WERI-Rb-1 (cell line): ENCODE data around the gene TAF5L.
A peak's percentile ranks its signal among the peaks of the same experiment; 100 is the strongest.

ENCODE experiments used
- DNase-seq: peaks from one replicate; pipeline ENCODE4 v3.0.0-alpha.2; 2020
- H3K27ac ChIP-seq: fragments of 250-450 bp; sonication (Bioruptor Pico); 2 replicates; pipeline ENCODE4 v1.5.1; 2020; ENCODE audit warnings: mild to moderate bottlenecking, moderate library complexity
- H3K27me3 ChIP-seq: fragments of 250-450 bp; sonication (Bioruptor Pico); 2 replicates; pipeline ENCODE4 v1.5.1; 2021; ENCODE audit warnings: mild to moderate bottlenecking, low read depth, moderate library complexity; ENCODE audit not compliant: insufficient read depth, severe bottlenecking
- H3K36me3 ChIP-seq: fragments of 250-450 bp; sonication (Bioruptor Pico); 2 replicates; pipeline ENCODE4 v1.5.1; 2020; ENCODE audit warnings: mild to moderate bottlenecking, moderate library complexity
- H3K4me3 ChIP-seq: 2 replicates; pipeline ENCODE4 v1.5.1; 2011; ENCODE audit warnings: low read depth, mild to moderate bottlenecking, control low read depth, low read length
- H3K9me3 ChIP-seq: fragments of 250-450 bp; sonication (Bioruptor Pico); 2 replicates; pipeline ENCODE4 v1.5.1; 2021; ENCODE audit warnings: mild to moderate bottlenecking, moderate library complexity; ENCODE audit not compliant: severe bottlenecking
- TF ChIP-seq, protein P1 (sequence below): IDR thresholded peaks from 2 replicates; pipeline ENCODE4 v1.5.1; 2011; ENCODE audit warnings: low read depth, mild to moderate bottlenecking, control low read depth, inconsistent platforms, low read length

TAF5L gene

DNA sequence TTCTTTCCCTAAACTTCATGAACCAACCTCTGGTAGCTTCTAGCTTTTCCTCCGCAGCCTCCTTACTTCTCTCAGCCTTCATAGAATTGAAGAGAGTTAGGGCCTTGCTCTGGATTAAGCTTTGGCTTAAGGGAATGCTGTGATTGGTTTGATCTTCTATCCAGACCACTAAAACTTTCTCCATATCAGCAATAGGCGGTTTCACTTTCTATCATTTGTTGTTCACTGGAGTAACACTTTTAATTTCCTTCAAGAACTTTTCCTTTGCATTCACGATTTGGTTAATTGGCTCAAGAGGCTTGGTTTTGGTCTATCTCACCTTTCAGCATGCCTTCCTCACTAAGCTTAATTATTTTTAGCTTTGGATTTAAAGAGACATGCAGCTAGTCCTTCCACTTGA lies 5.2 kb upstream of the TAF5L start:
- Histone ChIP-seq H3K9me3 (no peaks in the 10 kb centered on the region), H3K27me3 (no peaks in the 10 kb centered on the region), H3K27ac (no peak overlapping the region), H3K4me3 (no peak overlapping the region), H3K36me3 (no peaks in the 10 kb centered on the region; the same call in 1 of the 2 replicates)
- DNase-seq: no peak
- TF ChIP-seq, protein P1, sequence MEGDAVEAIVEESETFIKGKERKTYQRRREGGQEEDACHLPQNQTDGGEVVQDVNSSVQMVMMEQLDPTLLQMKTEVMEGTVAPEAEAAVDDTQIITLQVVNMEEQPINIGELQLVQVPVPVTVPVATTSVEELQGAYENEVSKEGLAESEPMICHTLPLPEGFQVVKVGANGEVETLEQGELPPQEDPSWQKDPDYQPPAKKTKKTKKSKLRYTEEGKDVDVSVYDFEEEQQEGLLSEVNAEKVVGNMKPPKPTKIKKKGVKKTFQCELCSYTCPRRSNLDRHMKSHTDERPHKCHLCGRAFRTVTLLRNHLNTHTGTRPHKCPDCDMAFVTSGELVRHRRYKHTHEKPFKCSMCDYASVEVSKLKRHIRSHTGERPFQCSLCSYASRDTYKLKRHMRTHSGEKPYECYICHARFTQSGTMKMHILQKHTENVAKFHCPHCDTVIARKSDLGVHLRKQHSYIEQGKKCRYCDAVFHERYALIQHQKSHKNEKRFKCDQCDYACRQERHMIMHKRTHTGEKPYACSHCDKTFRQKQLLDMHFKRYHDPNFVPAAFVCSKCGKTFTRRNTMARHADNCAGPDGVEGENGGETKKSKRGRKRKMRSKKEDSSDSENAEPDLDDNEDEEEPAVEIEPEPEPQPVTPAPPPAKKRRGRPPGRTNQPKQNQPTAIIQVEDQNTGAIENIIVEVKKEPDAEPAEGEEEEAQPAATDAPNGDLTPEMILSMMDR: no peak

DNA sequence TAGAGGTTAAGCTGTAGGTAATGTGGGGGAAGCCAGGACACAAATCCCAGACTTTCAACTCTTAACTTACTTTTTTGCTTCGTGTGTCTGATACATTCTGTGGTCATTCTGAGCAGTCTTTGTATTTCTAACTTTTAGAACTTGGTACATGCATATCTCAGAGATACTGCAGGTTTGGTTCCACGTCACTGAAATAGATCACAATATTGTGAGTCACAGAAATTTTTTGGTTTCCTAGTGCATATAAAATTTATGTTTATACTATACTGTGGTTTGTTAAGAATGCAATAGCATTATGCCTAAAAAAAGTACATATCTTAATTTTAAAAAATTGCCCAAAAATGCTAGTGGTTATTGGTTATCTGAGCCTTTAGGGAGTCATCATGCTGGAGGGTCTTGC lies 3.3 kb upstream of the TAF5L start:
- TF ChIP-seq, protein P1: no peak
- no peaks in the 10 kb centered on the region for H3K36me3 ChIP-seq

DNA sequence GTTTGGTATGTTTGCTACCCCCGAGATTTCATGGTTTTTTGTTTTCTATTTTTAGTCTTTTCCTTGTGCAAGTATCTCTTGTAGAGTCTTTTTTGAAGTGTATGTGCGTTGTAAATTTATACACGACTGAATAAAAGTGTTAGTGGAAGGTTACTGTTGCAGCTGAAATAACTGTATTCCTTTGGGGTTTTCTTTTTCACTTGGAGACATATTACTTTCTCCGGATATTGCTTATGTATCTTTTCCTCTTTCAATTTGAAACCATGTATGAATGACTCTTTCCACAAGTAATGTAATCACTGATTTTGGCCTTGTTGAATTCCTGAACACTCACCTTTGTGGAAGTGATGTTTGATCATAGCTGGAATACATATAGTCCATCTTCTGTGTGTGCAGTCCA lies 1.1 kb upstream of the TAF5L start:
- H3K4me3 ChIP-seq: peak overlapping the region; percentile 85
- H3K27ac ChIP-seq: no peak overlapping the region
- TF ChIP-seq, protein P1: no peak
- H3K36me3 ChIP-seq: no peaks in the 10 kb centered on the region
- no peak for DNase-seq
- no peaks in the 10 kb centered on the region for H3K9me3 ChIP-seq
- H3K27me3 ChIP-seq: no peaks in the 10 kb centered on the region

More for the DNA sequence above, 3.3 kb upstream of the TAF5L start:
- Histone ChIP-seq H3K27me3 (no peaks in the 10 kb centered on the region), H3K27ac (no peak overlapping the region), H3K4me3 (no peak overlapping the region), H3K9me3 (no peaks in the 10 kb centered on the region)
- no peak for DNase-seq

DNA sequence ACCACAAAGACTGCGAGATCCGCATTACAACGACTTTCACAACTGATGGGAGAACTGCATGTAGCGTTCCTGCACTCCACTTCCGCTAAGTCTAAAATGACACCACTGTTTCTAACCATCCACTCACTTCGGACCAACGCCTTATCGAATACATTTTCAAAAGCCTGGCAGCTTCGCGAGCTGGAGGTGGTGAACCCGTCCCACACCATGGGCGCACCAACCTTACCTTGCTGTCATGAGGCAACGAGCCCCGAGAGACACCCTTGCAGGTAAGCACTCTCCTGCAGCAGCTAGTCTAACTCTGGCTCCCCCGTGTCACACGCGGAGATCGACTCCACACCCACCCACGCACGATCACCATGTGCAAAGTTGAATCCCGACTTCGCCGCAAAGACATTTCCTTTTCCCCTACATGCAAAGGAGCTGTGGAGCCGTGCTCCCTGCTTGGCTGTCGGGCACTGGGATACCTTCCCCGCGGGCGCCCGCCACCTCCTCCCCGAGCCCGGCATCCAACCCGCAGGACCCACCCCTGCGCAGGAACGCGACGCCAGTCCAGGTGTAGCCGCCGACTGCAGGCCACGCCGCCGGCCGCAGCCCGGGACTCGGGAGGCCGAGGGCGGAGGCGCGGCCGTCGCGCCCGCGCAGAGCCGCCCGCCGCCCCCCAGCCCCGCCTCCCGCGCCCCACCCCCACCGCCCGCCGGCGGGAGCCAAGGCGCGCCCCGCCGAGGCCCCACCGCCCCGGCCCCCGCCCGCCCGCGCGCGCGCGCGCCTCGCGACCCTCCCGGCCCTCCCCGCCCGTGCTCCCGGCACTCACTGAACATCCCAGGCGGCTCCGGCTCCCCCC lies 629 bp downstream of the TAF5L start:
- Histone ChIP-seq H3K4me3 (peak overlapping the region; percentile 72), H3K9me3 (no peaks in the 10 kb centered on the region), H3K27ac (peak overlapping the region; percentile 58), H3K36me3 (no peaks in the 10 kb centered on the region), H3K27me3 (no peaks in the 10 kb centered on the region)
- DNase-seq: peak; percentile 24
- TF ChIP-seq, protein P1: no peak

DNA sequence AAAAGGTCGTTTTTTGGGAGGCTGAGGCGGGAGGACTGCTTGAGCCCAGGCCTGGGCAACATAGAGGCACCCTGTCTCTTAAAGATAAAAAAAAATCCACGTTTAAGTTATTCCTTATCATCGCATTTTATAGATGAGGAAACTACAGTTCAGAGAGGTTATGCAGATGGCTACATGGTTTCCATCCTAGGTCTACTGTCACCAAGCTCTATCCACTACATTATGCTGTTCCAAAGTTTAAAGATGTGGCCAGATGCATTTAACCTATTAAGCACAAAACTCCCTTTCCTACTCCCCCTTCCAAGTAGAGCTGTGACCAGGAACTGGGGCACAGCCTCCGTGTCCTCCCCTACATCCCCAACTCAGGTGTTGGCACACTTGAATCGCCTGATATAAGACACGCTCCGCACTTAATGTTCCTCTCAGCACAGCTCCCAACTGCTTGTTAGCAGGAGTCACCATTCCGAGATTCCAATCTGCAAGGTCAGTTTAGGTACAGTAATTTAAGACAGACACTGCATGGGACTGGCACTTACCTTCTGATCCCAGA lies 1.3 kb downstream of the TAF5L start:
- no peak overlapping the region for H3K27ac ChIP-seq
- no peaks in the 10 kb centered on the region for H3K9me3 ChIP-seq
- DNase-seq: no peak
- H3K36me3 ChIP-seq: no peaks in the 10 kb centered on the region
- H3K4me3 ChIP-seq: peak overlapping the region; percentile 72
- H3K27me3 ChIP-seq: no peaks in the 10 kb centered on the region
- TF ChIP-seq, protein P1: no peak
